Measurements from ENCODE around the gene PTH1R. TPM values are rescaled to one million over a fixed set of nuclear protein-coding genes. Genes with fewer than 3 reads are reported as not detected.

Gene PTH1R
- polyA plus RNA-seq, 2 donors: 2.0 to 3.3 TPM

DNA sequence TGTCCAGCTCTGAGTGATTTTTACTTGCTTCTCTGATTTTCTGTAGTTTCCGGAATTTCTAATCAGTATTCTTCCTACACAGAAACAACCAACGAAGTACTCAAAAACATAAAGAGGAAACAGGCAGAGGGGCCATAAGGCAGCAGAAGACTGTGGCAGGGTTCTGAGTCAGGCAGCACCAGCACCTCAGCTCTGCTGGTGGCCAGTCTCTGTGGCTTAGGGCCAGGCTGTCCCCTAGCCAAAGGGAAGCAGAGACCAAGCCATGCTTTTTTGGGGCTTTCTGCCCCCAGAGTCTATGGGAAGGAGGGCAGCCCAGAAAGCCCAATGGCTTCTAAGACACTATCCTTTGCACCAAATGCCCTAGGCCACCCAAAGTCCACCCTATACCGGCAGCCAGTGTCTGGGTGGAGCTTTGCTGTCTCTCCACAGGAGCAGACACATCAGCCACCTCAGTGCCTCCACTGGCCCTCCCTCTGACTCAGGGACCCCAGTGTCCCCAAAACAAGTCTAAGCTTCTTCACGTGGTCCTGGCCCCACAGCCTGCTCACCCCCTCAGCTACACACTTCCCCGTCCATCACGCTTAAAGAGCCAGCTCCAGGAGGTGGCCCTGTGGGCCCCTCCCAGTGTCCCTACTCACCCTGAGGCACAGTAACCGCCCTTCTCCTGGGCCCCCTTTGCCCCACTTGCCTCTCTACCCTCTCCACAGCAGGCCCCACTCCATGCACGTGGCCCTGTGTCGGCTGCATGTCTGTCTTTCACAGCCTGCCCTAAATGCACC is 52.8 kb downstream of the PTH1R start:
- WGBS, 2 donors: 65 to 66% methylated on average over 9 of the region's 9 CpGs
- peaks cover 40 to 64% of the 10 kb centered on the region in 2 donors for H3K4me1 ChIP-seq (ENCODE audit: control insufficient read depth in 2 of 2, insufficient read depth in 2 of 2, low read length in 1 of 2)
- peaks cover 0 to 3% of the 10 kb centered on the region in 2 donors for H3K36me3 ChIP-seq (ENCODE audit: control insufficient read depth in 2 of 2, insufficient read depth in 2 of 2, low read length in 1 of 2)
- H3K4me3 ChIP-seq (ENCODE audit: low read depth in 1 of 2, low read length in 2 of 2): no peak overlapping the region
- H3K27ac ChIP-seq (ENCODE audit: low read depth in 2 of 2, low read length in 1 of 2): peak overlapping the region; percentile 84 to 92
- H3K9me3 ChIP-seq (ENCODE audit: control insufficient read depth in 2 of 2, insufficient read depth in 1 of 2, low read depth in 1 of 2, low read length in 1 of 2): no peaks in the 10 kb centered on the region
- no peaks in the 10 kb centered on the region for H3K27me3 ChIP-seq (ENCODE audit: control insufficient read depth in 1 of 2, insufficient read depth in 2 of 2, low read length in 2 of 2)

DNA sequence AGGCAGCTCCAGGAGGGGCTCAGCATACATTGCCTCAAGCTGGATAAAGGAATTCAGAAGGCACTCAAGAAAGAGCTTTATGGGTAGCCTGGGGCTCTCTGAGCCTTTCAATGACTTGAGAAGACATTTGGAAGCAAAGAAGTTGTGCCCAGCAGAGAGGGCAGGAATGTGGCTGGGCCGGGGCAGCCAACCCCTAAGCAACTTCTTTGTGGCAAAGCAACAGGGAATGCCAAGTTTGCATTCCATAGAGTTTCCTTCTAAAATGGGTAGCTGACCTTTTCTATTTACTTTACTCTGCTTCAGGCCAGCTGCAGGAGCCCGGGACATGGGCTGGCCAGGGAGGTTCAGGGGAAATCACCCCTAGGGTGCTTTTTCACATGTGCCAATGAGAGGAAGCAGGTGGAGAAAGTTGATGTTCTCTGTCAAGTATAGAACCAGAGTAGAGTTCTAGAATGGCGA is 53.5 kb downstream of the PTH1R start:
- H3K36me3 ChIP-seq (ENCODE audit: control insufficient read depth in 2 of 2, insufficient read depth in 2 of 2, low read length in 1 of 2): no peaks in the 10 kb centered on the region
- 38% methylated on average over 3 of the region's 3 CpGs for WGBS, 2 donors
- no peak overlapping the region for H3K4me3 ChIP-seq (ENCODE audit: low read depth in 1 of 2, low read length in 2 of 2)
- peaks cover 38 to 63% of the 10 kb centered on the region in 2 donors for H3K4me1 ChIP-seq (ENCODE audit: control insufficient read depth in 2 of 2, insufficient read depth in 2 of 2, low read length in 1 of 2)
- H3K27me3 ChIP-seq (ENCODE audit: control insufficient read depth in 1 of 2, insufficient read depth in 2 of 2, low read length in 2 of 2): no peaks in the 10 kb centered on the region
- H3K27ac ChIP-seq (ENCODE audit: low read depth in 2 of 2, low read length in 1 of 2): peak overlapping the region; percentile 84 to 92
- H3K9me3 ChIP-seq (ENCODE audit: control insufficient read depth in 2 of 2, insufficient read depth in 1 of 2, low read depth in 1 of 2, low read length in 1 of 2): no peaks in the 10 kb centered on the region

DNA sequence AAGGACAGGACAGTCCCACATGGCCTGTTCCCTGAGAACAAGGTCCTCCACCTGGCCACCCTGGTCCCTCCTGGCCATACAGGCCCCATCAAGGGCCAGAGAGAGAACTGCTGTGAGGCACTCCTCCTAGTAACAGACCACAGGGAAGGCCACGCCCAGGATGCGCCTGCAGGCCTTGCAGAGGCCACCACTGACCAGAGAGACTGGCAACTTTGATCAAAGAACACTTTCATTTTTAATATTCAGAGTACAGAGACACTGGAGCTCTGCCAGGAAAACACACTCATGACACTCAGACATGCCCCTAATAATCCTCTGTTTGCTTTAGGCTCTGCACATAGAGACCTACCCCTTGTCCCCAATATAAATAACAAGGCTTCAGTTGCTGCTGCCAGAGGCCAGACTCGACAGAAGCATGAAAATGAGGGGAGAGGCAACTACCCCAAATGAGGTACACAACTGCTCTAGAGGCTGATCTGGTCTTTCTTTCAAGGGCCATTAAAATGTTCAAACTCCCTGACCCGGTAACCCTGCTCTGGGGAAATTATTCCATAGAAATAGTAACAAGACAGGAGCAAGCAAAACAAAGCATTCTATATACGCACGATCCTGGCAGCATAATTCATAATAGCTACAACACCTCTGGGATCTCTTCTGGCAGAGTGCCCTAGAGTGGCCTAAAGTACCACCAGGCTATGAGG is 54.3 kb downstream of the PTH1R start:
- Histone ChIP-seq H3K36me3 (ENCODE audit: control insufficient read depth in 2 of 2, insufficient read depth in 2 of 2, low read length in 1 of 2) (peaks cover 0 to 2% of the 10 kb centered on the region in 2 donors), H3K4me3 (ENCODE audit: low read depth in 1 of 2, low read length in 2 of 2) (no peak overlapping the region), H3K27ac (ENCODE audit: low read depth in 2 of 2, low read length in 1 of 2) (peak overlapping the region; percentile 84 to 92), H3K9me3 (ENCODE audit: control insufficient read depth in 2 of 2, insufficient read depth in 1 of 2, low read depth in 1 of 2, low read length in 1 of 2) (no peaks in the 10 kb centered on the region), H3K4me1 (ENCODE audit: control insufficient read depth in 2 of 2, insufficient read depth in 2 of 2, low read length in 1 of 2) (peaks cover 32 to 58% of the 10 kb centered on the region in 2 donors), H3K27me3 (ENCODE audit: control insufficient read depth in 1 of 2, insufficient read depth in 2 of 2, low read length in 2 of 2) (no peaks in the 10 kb centered on the region)
- 23 to 29% methylated on average over 6 of the region's 6 CpGs for WGBS, 2 donors

DNA sequence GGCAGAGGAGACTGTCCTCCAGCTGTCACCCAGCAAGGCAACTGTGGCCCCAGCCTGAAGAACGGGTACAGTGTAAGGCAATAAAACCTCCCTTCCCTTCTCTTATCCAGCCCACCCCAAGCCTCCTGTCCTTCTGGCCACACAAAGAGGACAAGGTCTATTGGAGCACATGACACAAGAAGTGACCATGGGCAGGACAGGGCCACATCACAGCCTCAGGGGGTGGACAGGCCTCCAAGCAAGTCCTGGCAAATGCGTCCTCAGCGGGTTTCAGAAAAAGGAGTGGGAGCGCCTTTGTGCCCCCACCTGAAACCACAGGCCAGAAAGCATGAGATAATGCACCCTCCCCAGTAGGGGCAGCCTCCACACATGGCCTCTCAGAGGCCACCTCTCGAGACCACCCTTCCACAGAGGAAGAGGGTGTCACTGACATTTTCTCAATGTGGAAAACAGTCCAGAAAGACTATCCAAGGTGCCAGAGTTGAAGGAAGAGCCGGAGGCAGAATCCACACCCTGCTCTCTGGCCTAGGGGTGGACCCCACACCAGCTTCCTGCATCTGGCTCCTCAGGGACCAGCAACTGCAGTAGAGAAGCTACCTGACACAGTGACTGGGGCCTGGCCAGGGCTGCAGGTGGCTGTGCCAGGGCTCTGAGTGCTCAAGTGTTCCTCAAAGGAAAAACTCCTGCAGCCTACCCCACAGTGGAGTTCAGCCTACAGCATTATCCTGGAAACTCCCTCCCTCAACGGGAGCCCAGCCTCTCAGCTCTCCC is 55.1 kb downstream of the PTH1R start:
- H3K9me3 ChIP-seq (ENCODE audit: control insufficient read depth in 2 of 2, insufficient read depth in 1 of 2, low read depth in 1 of 2, low read length in 1 of 2): no peaks in the 10 kb centered on the region
- WGBS, 2 donors: 65 to 66% methylated on average over 7 of the region's 7 CpGs
- peaks cover 34 to 53% of the 10 kb centered on the region in 2 donors for H3K4me1 ChIP-seq (ENCODE audit: control insufficient read depth in 2 of 2, insufficient read depth in 2 of 2, low read length in 1 of 2)
- H3K4me3 ChIP-seq (ENCODE audit: low read depth in 1 of 2, low read length in 2 of 2): no peak overlapping the region
- H3K27ac ChIP-seq (ENCODE audit: low read depth in 2 of 2, low read length in 1 of 2): peak overlapping the region; percentile 84 to 89
- peaks cover 0 to 7% of the 10 kb centered on the region in 2 donors for H3K36me3 ChIP-seq (ENCODE audit: control insufficient read depth in 2 of 2, insufficient read depth in 2 of 2, low read length in 1 of 2)
- H3K27me3 ChIP-seq (ENCODE audit: control insufficient read depth in 1 of 2, insufficient read depth in 2 of 2, low read length in 2 of 2): no peaks in the 10 kb centered on the region

DNA sequence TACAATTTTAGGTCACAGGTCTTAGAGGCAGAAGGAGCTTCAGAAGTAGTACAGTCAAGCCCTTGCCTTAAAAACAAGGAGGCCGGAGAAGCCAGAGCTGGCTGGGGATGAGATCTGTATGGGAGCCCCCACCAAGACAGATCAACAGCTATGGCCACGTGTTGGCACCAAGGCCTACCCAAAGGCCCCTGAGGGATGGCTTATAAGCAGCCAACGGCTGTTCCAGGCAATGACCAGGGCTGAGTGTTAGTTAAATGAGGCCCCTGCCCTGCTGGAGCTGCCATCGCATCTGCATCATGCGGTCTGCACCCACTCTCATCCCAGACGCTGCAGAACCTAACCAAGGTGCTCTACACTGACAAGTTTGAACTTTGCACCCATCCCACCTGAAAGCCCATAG is 55.7 kb downstream of the PTH1R start:
- H3K9me3 ChIP-seq (ENCODE audit: control insufficient read depth in 2 of 2, insufficient read depth in 1 of 2, low read depth in 1 of 2, low read length in 1 of 2): no peaks in the 10 kb centered on the region
- peak overlapping the region; percentile 84 to 89 for H3K27ac ChIP-seq (ENCODE audit: low read depth in 2 of 2, low read length in 1 of 2)
- peaks cover 32 to 52% of the 10 kb centered on the region in 2 donors for H3K4me1 ChIP-seq (ENCODE audit: control insufficient read depth in 2 of 2, insufficient read depth in 2 of 2, low read length in 1 of 2)
- H3K36me3 ChIP-seq (ENCODE audit: control insufficient read depth in 2 of 2, insufficient read depth in 2 of 2, low read length in 1 of 2): peaks cover 0 to 10% of the 10 kb centered on the region in 2 donors
- H3K4me3 ChIP-seq (ENCODE audit: low read depth in 1 of 2, low read length in 2 of 2): no peak overlapping the region
- no peaks in the 10 kb centered on the region for H3K27me3 ChIP-seq (ENCODE audit: control insufficient read depth in 1 of 2, insufficient read depth in 2 of 2, low read length in 2 of 2)
- whole genome bisulfite sequencing, 2 donors: 62 to 65% methylated on average over 6 of the region's 6 CpGs

DNA sequence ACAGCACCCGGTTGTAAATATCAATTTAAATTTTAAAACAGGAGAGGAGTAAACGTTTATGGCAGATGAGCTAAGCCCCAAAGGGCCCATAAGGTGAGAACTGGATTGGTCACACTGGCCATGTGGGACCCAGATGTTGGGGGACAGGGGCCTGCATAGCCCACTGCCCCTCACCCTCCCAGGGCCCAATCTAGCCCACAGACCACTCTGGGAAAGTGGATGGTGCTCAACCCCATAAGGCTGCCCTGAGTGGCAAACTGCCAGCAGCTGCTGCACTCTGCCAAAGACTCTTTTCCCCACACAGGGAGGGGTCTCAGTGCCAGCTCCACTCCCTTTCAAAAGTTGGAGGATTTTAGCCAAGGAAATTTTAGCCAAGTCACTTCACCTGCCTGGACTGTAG is 56.6 kb downstream of the PTH1R start:
- peaks cover 0 to 16% of the 10 kb centered on the region in 2 donors for H3K36me3 ChIP-seq (ENCODE audit: control insufficient read depth in 2 of 2, insufficient read depth in 2 of 2, low read length in 1 of 2)
- WGBS, 2 donors: 53 to 63% methylated on average over 2 of the region's 2 CpGs
- H3K4me1 ChIP-seq (ENCODE audit: control insufficient read depth in 2 of 2, insufficient read depth in 2 of 2, low read length in 1 of 2): peaks cover 32 to 52% of the 10 kb centered on the region in 2 donors
- no peak overlapping the region for H3K4me3 ChIP-seq (ENCODE audit: low read depth in 1 of 2, low read length in 2 of 2)
- no peaks in the 10 kb centered on the region for H3K9me3 ChIP-seq (ENCODE audit: control insufficient read depth in 2 of 2, insufficient read depth in 1 of 2, low read depth in 1 of 2, low read length in 1 of 2)
- H3K27me3 ChIP-seq (ENCODE audit: control insufficient read depth in 1 of 2, insufficient read depth in 2 of 2, low read length in 2 of 2): no peaks in the 10 kb centered on the region
- H3K27ac ChIP-seq (ENCODE audit: low read depth in 2 of 2, low read length in 1 of 2): peak overlapping the region; percentile 85 to 98

DNA sequence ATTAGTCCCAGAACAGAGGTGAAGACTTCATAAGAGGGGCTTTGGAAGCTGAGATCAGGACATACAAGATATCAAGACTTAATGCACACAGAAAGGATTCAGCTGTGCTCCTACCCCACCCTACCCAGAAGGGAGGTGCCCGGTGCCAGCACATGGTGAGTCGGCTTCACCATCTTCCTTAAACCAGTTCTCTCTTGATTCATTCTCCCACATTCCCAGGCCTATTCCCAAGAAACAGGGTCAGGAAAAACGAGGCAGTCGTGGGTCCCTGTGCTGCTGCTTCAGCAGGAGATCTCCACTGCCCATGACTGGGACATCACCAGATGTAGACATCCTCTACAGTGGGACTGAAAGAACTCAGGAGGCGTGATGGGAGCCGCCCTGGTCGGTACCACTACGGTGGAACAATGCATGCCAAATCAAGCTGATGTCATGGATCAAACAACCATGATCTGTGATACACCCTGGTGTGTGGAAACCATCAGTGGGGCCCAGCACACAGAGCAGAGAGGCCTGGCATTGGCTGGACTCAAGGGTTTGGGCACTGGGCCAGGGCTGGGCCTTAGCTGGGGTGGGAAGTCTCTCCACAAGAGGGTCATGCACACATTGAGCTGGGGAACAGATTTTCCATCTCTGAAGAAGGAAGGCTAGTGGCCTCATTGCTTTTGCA is 57.1 kb downstream of the PTH1R start:
- peaks cover 3 to 20% of the 10 kb centered on the region in 2 donors for H3K36me3 ChIP-seq (ENCODE audit: control insufficient read depth in 2 of 2, insufficient read depth in 2 of 2, low read length in 1 of 2)
- peaks cover 32 to 52% of the 10 kb centered on the region in 2 donors for H3K4me1 ChIP-seq (ENCODE audit: control insufficient read depth in 2 of 2, insufficient read depth in 2 of 2, low read length in 1 of 2)
- peak overlapping the region; percentile 85 to 98 for H3K27ac ChIP-seq (ENCODE audit: low read depth in 2 of 2, low read length in 1 of 2)
- 53 to 62% methylated on average over 8 of the region's 8 CpGs for WGBS, 2 donors
- H3K27me3 ChIP-seq (ENCODE audit: control insufficient read depth in 1 of 2, insufficient read depth in 2 of 2, low read length in 2 of 2): no peaks in the 10 kb centered on the region
- no peaks in the 10 kb centered on the region for H3K9me3 ChIP-seq (ENCODE audit: control insufficient read depth in 2 of 2, insufficient read depth in 1 of 2, low read depth in 1 of 2, low read length in 1 of 2)
- H3K4me3 ChIP-seq (ENCODE audit: low read depth in 1 of 2, low read length in 2 of 2): no peak overlapping the region

DNA sequence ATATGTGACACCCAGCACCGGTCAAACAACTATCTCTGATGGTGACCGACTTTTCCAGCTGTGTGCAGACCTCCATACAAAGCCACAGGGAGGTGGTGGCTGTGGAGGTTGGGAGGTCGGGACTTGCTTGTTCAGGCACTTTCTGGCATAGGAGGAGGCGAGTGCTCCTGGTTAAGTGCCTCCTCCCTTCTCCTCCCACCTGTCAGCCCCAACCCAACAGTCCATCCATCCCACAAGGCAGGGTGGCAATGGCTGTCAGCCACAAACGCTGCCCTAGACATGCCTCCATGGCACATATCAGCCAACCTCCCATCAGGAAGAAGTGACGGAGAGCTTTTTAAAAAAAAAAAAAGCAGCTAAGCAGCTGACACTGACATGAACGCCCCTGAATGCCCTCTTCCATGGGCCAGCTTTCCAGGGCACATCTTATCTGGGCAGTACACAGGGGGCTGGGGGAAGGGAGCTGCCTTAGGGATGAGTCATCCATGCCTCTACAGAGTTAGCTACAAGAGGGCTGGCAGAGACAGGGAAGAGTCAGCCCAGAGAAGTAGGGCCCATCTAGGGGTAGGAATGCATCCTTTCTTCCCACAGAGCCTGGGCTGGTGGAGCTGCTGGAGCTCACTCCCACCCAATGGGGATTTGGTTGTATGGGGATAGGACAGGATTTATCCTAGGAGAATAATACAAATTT is 57.8 kb downstream of the PTH1R start:
- Histone ChIP-seq H3K27me3 (ENCODE audit: control insufficient read depth in 1 of 2, insufficient read depth in 2 of 2, low read length in 2 of 2) (no peaks in the 10 kb centered on the region), H3K9me3 (ENCODE audit: control insufficient read depth in 2 of 2, insufficient read depth in 1 of 2, low read depth in 1 of 2, low read length in 1 of 2) (no peaks in the 10 kb centered on the region), H3K4me3 (ENCODE audit: low read depth in 1 of 2, low read length in 2 of 2) (no peak overlapping the region), H3K27ac (ENCODE audit: low read depth in 2 of 2, low read length in 1 of 2) (peak overlapping the region; percentile 85 to 98), H3K4me1 (ENCODE audit: control insufficient read depth in 2 of 2, insufficient read depth in 2 of 2, low read length in 1 of 2) (peaks cover 29 to 50% of the 10 kb centered on the region in 2 donors), H3K36me3 (ENCODE audit: control insufficient read depth in 2 of 2, insufficient read depth in 2 of 2, low read length in 1 of 2) (peaks cover 3 to 26% of the 10 kb centered on the region in 2 donors)
- 51 to 63% methylated on average over 7 of the region's 7 CpGs for WGBS, 2 donors

Data from esophagus (tissue), 2 donors.